Fibroblast of the aortic adventitia (primary cell): ENCODE measurements around the gene EGFR. TPM values are rescaled to one million over a fixed set of nuclear protein-coding genes. Genes with fewer than 3 reads are reported as not detected.

ENCODE experiments used
- DNase-seq: peaks from one replicate; pipeline ENCODE4 v3.0.0-alpha.2; 2010; ENCODE audit warnings: low read depth
- H3K4me3 ChIP-seq: 2 replicates; pipeline ENCODE4 v1.5.1; 2011; ENCODE audit warnings: low read depth, mild to moderate bottlenecking, control low read depth, low read length, moderate library complexity
- total RNA-seq: library from RNA; depleted of rRNA; stranded (reverse); fragments of >200 nt; gene quantifications from 2 replicates; pipeline ENCODE4 v1.2.3, GENCODE V29; 2012; ENCODE audit warnings: low replicate concordance
- TF ChIP-seq, protein P1 (sequence below): IDR thresholded peaks from 2 replicates; pipeline ENCODE4 v1.5.1; 2011; ENCODE audit warnings: mild to moderate bottlenecking, low read length, control low read depth, inconsistent platforms; ENCODE audit not compliant: insufficient read depth

Gene EGFR
- total RNA-seq, 1 donor: 147 TPM

- H3K4me3 ChIP-seq: no peak overlapping the region
- TF ChIP-seq, protein P1, sequence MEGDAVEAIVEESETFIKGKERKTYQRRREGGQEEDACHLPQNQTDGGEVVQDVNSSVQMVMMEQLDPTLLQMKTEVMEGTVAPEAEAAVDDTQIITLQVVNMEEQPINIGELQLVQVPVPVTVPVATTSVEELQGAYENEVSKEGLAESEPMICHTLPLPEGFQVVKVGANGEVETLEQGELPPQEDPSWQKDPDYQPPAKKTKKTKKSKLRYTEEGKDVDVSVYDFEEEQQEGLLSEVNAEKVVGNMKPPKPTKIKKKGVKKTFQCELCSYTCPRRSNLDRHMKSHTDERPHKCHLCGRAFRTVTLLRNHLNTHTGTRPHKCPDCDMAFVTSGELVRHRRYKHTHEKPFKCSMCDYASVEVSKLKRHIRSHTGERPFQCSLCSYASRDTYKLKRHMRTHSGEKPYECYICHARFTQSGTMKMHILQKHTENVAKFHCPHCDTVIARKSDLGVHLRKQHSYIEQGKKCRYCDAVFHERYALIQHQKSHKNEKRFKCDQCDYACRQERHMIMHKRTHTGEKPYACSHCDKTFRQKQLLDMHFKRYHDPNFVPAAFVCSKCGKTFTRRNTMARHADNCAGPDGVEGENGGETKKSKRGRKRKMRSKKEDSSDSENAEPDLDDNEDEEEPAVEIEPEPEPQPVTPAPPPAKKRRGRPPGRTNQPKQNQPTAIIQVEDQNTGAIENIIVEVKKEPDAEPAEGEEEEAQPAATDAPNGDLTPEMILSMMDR: no peak
- DNase-seq: no peak
These were observed 65.5 kb downstream of the EGFR start for GRCh38 chr7:55084307-55084706.

GRCh38 chr7:55085511-55086412, 66.9 kb downstream of the EGFR start:
- no peak for DNase-seq
- peak overlapping the region; percentile 25 for H3K4me3 ChIP-seq
- TF ChIP-seq, protein P1: no peak

DNA sequence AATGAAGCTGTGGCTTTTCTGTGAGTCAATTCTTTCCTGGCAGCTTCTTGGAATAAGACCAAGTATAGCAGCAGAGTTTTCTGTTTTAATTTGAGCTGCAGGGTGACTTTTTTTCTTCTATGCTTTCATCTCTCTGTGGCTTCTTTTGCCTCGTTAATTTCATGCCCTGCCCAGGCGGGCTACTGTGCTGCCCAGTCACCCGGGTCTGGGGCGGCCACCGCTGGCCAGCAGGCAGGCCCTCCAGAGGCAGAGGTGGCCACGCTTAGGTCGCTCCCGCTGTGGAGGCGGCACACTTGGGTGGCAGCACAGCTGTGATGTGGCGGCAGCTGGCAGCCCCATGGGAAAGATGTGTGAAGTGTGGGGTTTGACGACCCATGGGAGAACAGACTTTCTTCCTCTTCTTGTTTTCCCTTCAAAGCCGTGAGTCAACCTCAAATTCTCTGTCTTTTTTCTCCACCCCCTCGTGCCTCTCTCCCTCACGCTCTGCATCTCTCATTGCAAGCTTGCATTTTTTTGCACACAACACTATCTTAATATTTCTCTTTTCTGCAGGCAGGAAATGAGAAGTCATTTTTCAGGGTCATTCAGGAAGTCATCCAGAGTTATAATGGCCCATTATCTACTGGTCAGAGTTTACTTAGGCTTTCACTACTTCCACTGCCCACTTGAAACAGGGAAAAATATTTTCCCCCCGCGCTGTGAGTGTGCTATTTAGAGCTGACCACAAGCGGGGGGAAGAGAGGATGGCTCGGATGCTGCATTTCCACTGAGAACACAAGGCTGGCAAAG, 67.8 kb downstream of the EGFR start:
- DNase-seq: peak; percentile 85
- peak overlapping the region; percentile 59 for H3K4me3 ChIP-seq
- TF ChIP-seq, protein P1: peak; percentile 1

GRCh38 chr7:55087521-55087961, 68.7 kb downstream of the EGFR start:
- peak; percentile 16 for DNase-seq
- TF ChIP-seq, protein P1: no peak
- no peak overlapping the region for H3K4me3 ChIP-seq

DNA sequence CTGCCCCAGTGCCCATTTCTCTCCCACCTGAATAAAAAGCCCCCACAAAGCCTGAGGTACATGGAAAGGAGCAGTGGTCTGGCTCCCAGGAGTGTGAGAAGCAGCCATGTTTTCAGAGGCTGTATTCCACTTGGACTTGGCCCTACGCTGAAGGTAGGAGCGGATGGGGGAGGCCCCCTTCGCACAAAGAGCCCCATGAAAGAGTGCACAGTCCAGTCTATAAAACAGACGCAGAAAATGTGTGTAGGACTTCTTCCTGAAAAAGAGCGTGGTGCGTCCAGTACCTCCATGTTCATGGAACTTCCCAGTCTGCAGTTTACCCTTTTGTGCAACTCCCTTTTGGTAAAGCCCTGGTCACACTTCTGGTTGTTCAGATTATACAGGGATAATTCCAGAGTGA, 69.3 kb downstream of the EGFR start:
- no peak overlapping the region for H3K4me3 ChIP-seq
- TF ChIP-seq, protein P1: no peak
- no peak for DNase-seq

GRCh38 chr7:55088620-55089019, 69.8 kb downstream of the EGFR start:
- H3K4me3 ChIP-seq: no peak overlapping the region
- DNase-seq: peak; percentile 19
- TF ChIP-seq, protein P1: no peak
